ENCODE results near the gene EEFSEC.

EEFSEC gene

GRCh38 chr3:128273841-128274573 is 120.7 kb downstream of the EEFSEC start:
- TF ChIP-seq CTCF (IDR thresholded peaks at IDR 0.05; ENCODE audit: insufficient read depth, low read length, poor library complexity, severe bottlenecking) = no peak
- H3K27me3 ChIP-seq (replicated peaks; ENCODE audit: control insufficient read depth, insufficient read depth, low read length) = no peaks in the 10 kb centered on the region
- H3K4me3 ChIP-seq (replicated peaks; ENCODE audit: low read depth, low read length) = no peak overlapping the region
- no peak for DNase-seq (ENCODE audit: extremely low read depth, insufficient read length)
- H3K36me3 ChIP-seq (ENCODE audit: control insufficient read depth, insufficient read depth, low read length) = peaks cover 4% of the 10 kb centered on the region

- no peak for DNase-seq (ENCODE audit: extremely low read depth, insufficient read length)
- H3K36me3 ChIP-seq (ENCODE audit: control insufficient read depth, insufficient read depth, low read length) = peaks cover 4% of the 10 kb centered on the region
- H3K27me3 ChIP-seq (replicated peaks; ENCODE audit: control insufficient read depth, insufficient read depth, low read length) = no peaks in the 10 kb centered on the region
- no peak overlapping the region for H3K4me3 ChIP-seq (replicated peaks; ENCODE audit: low read depth, low read length)
- TF ChIP-seq CTCF (IDR thresholded peaks at IDR 0.05; ENCODE audit: insufficient read depth, low read length, poor library complexity, severe bottlenecking) = no peak
Measured at GRCh38 chr3:128274837-128275236, 121.6 kb downstream of the EEFSEC start.

- Histone ChIP-seq H3K36me3 (ENCODE audit: control insufficient read depth, insufficient read depth, low read length) (peaks cover 4% of the 10 kb centered on the region), H3K4me3 (replicated peaks; ENCODE audit: low read depth, low read length) (no peak overlapping the region), H3K27me3 (replicated peaks; ENCODE audit: control insufficient read depth, insufficient read depth, low read length) (no peaks in the 10 kb centered on the region)
- no peak for TF ChIP-seq CTCF (IDR thresholded peaks at IDR 0.05; ENCODE audit: insufficient read depth, low read length, poor library complexity, severe bottlenecking)
- no peak for DNase-seq (ENCODE audit: extremely low read depth, insufficient read length)
Measured at GRCh38 chr3:128275316-128276145, 122.2 kb downstream of the EEFSEC start.

- TF ChIP-seq CTCF (IDR thresholded peaks at IDR 0.05; ENCODE audit: insufficient read depth, low read length, poor library complexity, severe bottlenecking) = no peak
- H3K4me3 ChIP-seq (replicated peaks; ENCODE audit: low read depth, low read length) = no peak overlapping the region
- H3K36me3 ChIP-seq (ENCODE audit: control insufficient read depth, insufficient read depth, low read length) = peaks cover 4% of the 10 kb centered on the region
- no peaks in the 10 kb centered on the region for H3K27me3 ChIP-seq (replicated peaks; ENCODE audit: control insufficient read depth, insufficient read depth, low read length)
- DNase-seq (ENCODE audit: extremely low read depth, insufficient read length) = no peak
Measured at GRCh38 chr3:128276146-128276435, 122.8 kb downstream of the EEFSEC start.

GRCh38 chr3:128276577-128277183 is 123.4 kb downstream of the EEFSEC start:
- TF ChIP-seq CTCF (IDR thresholded peaks at IDR 0.05; ENCODE audit: insufficient read depth, low read length, poor library complexity, severe bottlenecking) = no peak
- H3K4me3 ChIP-seq (replicated peaks; ENCODE audit: low read depth, low read length) = no peak overlapping the region

More at GRCh38 chr3:128276577-128277183, 123.4 kb downstream of the EEFSEC start:
- Histone ChIP-seq H3K27me3 (replicated peaks; ENCODE audit: control insufficient read depth, insufficient read depth, low read length) (no peaks in the 10 kb centered on the region), H3K36me3 (ENCODE audit: control insufficient read depth, insufficient read depth, low read length) (peaks cover 3% of the 10 kb centered on the region)
- DNase-seq (ENCODE audit: extremely low read depth, insufficient read length) = no peak
